GM23248 (cell line): ENCODE measurements around the gene IRF3.

ENCODE experiments used
- EZH2 ChIP-seq: fragments of 200-600 bp; sonication (generic); IDR thresholded peaks from 2 replicates; pipeline ENCODE4 v1.6.1; 2018; ENCODE audit warnings: antibody characterized with exemption, mild to moderate bottlenecking; ENCODE audit not compliant: insufficient read depth, poor library complexity, severe bottlenecking
- EZH2phosphoT487 ChIP-seq: fragments of 200-600 bp; sonication (generic); IDR thresholded peaks from 2 replicates; pipeline ENCODE4 v1.6.1; 2018; ENCODE audit warnings: antibody characterized with exemption, moderate library complexity, mild to moderate bottlenecking, low read depth; ENCODE audit not compliant: insufficient read depth

DNA sequence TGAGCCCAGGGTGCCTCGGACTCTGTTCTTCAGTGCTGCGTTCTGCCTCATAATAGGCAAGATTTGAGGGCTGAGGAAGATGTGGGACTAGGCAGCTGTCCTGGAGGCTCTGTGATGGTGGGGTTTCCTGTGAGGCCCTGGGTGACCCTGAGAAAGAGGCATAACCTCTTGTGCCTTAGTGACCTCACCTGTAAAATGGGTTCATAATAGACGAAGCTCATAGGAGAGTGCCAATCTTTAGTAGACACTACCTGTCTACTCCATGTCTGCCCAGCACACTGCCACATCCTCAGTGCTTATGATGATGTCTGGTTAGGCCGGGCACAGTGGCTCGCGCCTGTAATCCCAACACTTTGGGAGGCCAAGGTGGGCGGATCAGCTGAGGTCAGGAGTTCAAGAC, 49.1 kb downstream of the IRF3 start:
- TF ChIP-seq EZH2 (no peak), EZH2phosphoT487 (no peak)
